GM23338 (cell line): Measurements from ENCODE around the gene ZNF524. TPM values are rescaled to one million over a fixed set of nuclear protein-coding genes. Genes with fewer than 3 reads are reported as not detected.

ENCODE experiments used
- ATAC-seq: fragments of 200-7000 bp; cut with Tn5 transposase; 3 replicates; pipeline ENCODE4 v1.9.1; 2020
- DNase-seq: peaks from one replicate; pipeline ENCODE4 v3.0.0-alpha.2; 2015; ENCODE audit warnings: low spot score
- H2AFZ ChIP-seq: fragments of 200-600 bp; sonication (generic); 2 replicates; pipeline ENCODE4 v1.8.0; 2016; ENCODE audit warnings: antibody characterized with exemption, mild to moderate bottlenecking, moderate library complexity
- H3F3A ChIP-seq: fragments of 200-600 bp; sonication (generic); replicated peaks from 2 replicates; pipeline ENCODE4 v1.8.0; 2017; ENCODE audit warnings: antibody characterized with exemption, mixed run types, low read depth
- H3K27ac ChIP-seq: fragments of 200-600 bp; sonication (generic); 2 replicates; pipeline ENCODE4 v1.6.1; 2016; ENCODE audit warnings: low read depth
- H3K27me3 ChIP-seq: fragments of 200-600 bp; sonication (generic); 2 replicates; pipeline ENCODE4 v1.8.0; 2016; ENCODE audit warnings: mild to moderate bottlenecking, mixed run types, moderate library complexity; ENCODE audit not compliant: insufficient read depth
- H3K36me3 ChIP-seq: fragments of 200-600 bp; sonication (generic); 2 replicates; pipeline ENCODE4 v1.8.0; 2016; ENCODE audit warnings: mild to moderate bottlenecking; ENCODE audit not compliant: insufficient read depth
- H3K4me1 ChIP-seq: fragments of 200-600 bp; sonication (generic); 2 replicates; pipeline ENCODE4 v1.8.0; 2016; ENCODE audit warnings: mild to moderate bottlenecking, moderate library complexity; ENCODE audit not compliant: insufficient read depth
- H3K4me2 ChIP-seq: fragments of 200-600 bp; sonication (generic); 2 replicates; pipeline ENCODE4 v1.7.1; 2017; ENCODE audit warnings: mixed run types
- H3K4me3 ChIP-seq: fragments of 200-600 bp; sonication (generic); 2 replicates; pipeline ENCODE4 v1.6.1; 2016; ENCODE audit warnings: mixed run types
- H3K79me2 ChIP-seq: fragments of 200-600 bp; sonication (generic); replicated peaks from 2 replicates; pipeline ENCODE4 v1.8.0; 2017; ENCODE audit warnings: mild to moderate bottlenecking; ENCODE audit not compliant: insufficient read depth
- H3K9me2 ChIP-seq: fragments of 200-600 bp; sonication (generic); 2 replicates; pipeline ENCODE4 v1.8.0; 2017; ENCODE audit not compliant: insufficient read depth
- H4K20me1 ChIP-seq: fragments of 200-600 bp; sonication (generic); replicated peaks from 2 replicates; pipeline ENCODE4 v1.8.0; 2017; ENCODE audit warnings: mild to moderate bottlenecking; ENCODE audit not compliant: insufficient read depth
- H3K27ac Mint-ChIP-seq: 2 replicates; pipeline ENCODE4 v1.8.0; 2020; ENCODE audit warnings: inconsistent platforms, mild to moderate bottlenecking, moderate library complexity, mixed read lengths
- H3K27me3 Mint-ChIP-seq: 3 replicates; pipeline ENCODE4 v1.8.0; 2022; ENCODE audit warnings: low read depth, mild to moderate bottlenecking, moderate library complexity, mixed read lengths, inconsistent platforms; ENCODE audit not compliant: insufficient read depth, poor library complexity
- H3K36me3 Mint-ChIP-seq: 3 replicates; pipeline ENCODE4 v1.8.0; 2021; ENCODE audit warnings: low read depth, mild to moderate bottlenecking, inconsistent platforms, moderate library complexity, mixed read lengths
- H3K4me1 Mint-ChIP-seq: 3 replicates; pipeline ENCODE4 v1.8.0; 2020; ENCODE audit warnings: mild to moderate bottlenecking, inconsistent platforms, mixed read lengths
- H3K4me3 Mint-ChIP-seq: 3 replicates; pipeline ENCODE4 v1.8.0; 2021; ENCODE audit warnings: moderate library complexity, mild to moderate bottlenecking, inconsistent platforms, mixed read lengths
- H3K9me3 Mint-ChIP-seq: 3 replicates; pipeline ENCODE4 v1.8.0; 2020; ENCODE audit warnings: moderate library complexity, mild to moderate bottlenecking, inconsistent platforms, mixed read lengths
- CREB1 ChIP-seq: fragments of 250-450 bp; sonication (Bioruptor Pico); IDR thresholded peaks from 2 replicates; pipeline ENCODE4 v1.5.0; 2020; ENCODE audit warnings: low read depth, mild to moderate bottlenecking, moderate library complexity
- CTCF ChIP-seq, 2 experiments: fragments of 200-600 bp in 1 of 2; sonication (generic) in 1 of 2; conservative IDR thresholded peaks; 2 replicates each; pipeline versions ENCODE4 v1.5.1 to v1.6.1; 2016 to 2017; ENCODE audit warnings: antibody characterized with exemption in 2 of 2, low read depth in 2 of 2, mild to moderate bottlenecking in 2 of 2, moderate library complexity in 1 of 2
- ETS1 ChIP-seq: IDR thresholded peaks from 2 replicates; pipeline ENCODE4 v1.6.1; 2016; ENCODE audit warnings: antibody characterized with exemption
- EZH2 ChIP-seq: fragments of 200-600 bp; sonication (generic); IDR thresholded peaks from one replicate; pipeline ENCODE4 v1.8.0; 2017; ENCODE audit warnings: antibody characterized with exemption, mild to moderate bottlenecking, low read depth; ENCODE audit not compliant: unreplicated experiment
- EZH2phosphoT487 ChIP-seq: fragments of 200-600 bp; sonication (generic); IDR thresholded peaks from one replicate; pipeline ENCODE4 v1.8.1; 2018; ENCODE audit warnings: antibody characterized with exemption; ENCODE audit not compliant: unreplicated experiment
- JUNB ChIP-seq: IDR thresholded peaks from one replicate; pipeline ENCODE4 v1.6.1; 2016; ENCODE audit warnings: antibody characterized with exemption; ENCODE audit not compliant: unreplicated experiment
- NANOG ChIP-seq: IDR thresholded peaks from 2 replicates; pipeline ENCODE4 v1.6.1; 2016; ENCODE audit warnings: antibody characterized with exemption, borderline replicate concordance
- REST ChIP-seq: IDR thresholded peaks from one replicate; pipeline ENCODE4 v1.6.1; 2018; ENCODE audit warnings: antibody characterized with exemption; ENCODE audit not compliant: unreplicated experiment
- STAT1 ChIP-seq: IDR thresholded peaks from one replicate; pipeline ENCODE4 v1.6.1; 2016; ENCODE audit warnings: antibody characterized with exemption; ENCODE audit not compliant: unreplicated experiment
- ZNF114 ChIP-seq: fragments of 250-450 bp; sonication (Bioruptor Pico); IDR thresholded peaks from 2 replicates; pipeline ENCODE4 v1.5.0; 2020; ENCODE audit warnings: mild to moderate bottlenecking, moderate library complexity
- ZNF331 ChIP-seq: fragments of 250-450 bp; sonication (Bioruptor Pico); IDR thresholded peaks from 2 replicates; pipeline ENCODE4 v1.5.0; 2020; ENCODE audit warnings: low read depth, mild to moderate bottlenecking, moderate library complexity
- ZNF462 ChIP-seq: fragments of 250-450 bp; sonication (Bioruptor Pico); IDR thresholded peaks from 2 replicates; pipeline ENCODE4 v1.5.0; 2020; ENCODE audit warnings: mild to moderate bottlenecking, moderate library complexity
- polyA plus RNA-seq: library from polyadenylated mRNA; unstranded; fragments of >200 nt; fragmentation: Nextera tagmentation; extraction: Ambion mirVana; gene quantifications from 2 replicates; pipeline ENCODE4 v1.2.1, GENCODE V29; 2016
- total RNA-seq: library from RNA; depleted of rRNA; stranded (reverse); fragments of >200 nt; shearing (Covaris generic); gene quantifications from 2 replicates; pipeline ENCODE4 v1.2.3, GENCODE V29; 2014

ZNF524 gene
- total and polyA plus RNA-seq, 2 experiments from 2014 or later: 6.0 to 8.3 TPM

DNA sequence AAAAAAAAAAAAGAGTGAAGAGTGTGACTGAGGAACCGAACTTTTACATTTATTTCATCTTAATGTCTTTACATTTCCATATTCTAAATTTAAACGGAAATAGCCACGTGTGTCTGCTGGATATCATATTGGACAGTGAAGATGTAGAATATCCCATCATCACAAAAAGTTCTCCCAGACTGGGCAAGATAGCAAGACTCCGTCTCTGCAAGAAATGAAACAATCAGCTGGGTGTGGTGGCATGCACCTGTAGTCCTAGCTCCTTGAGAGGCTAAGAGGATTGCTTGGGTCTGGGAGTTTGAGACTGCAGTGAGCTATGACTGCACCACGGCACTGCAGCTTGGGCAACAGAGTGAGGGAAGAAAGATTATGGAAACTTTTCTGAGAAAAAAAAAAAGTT, 23.3 kb upstream of the ZNF524 start:
- H3K4me1 ChIP-seq: no peaks in the 10 kb centered on the region
- H3K9me2 ChIP-seq: no peaks in the 10 kb centered on the region
- H3K9me3 Mint-ChIP-seq: no peaks in the 10 kb centered on the region
- H3K4me3 Mint-ChIP-seq: no peak overlapping the region; the same call in 2 of the 3 replicates
- H3K4me1 Mint-ChIP-seq: peaks cover 9% of the 10 kb centered on the region
- no peak for TF ChIP-seq REST
- no peak for TF ChIP-seq ETS1
- TF ChIP-seq ZNF462: no peak
- no peak for TF ChIP-seq STAT1
- no peak for TF ChIP-seq EZH2
- TF ChIP-seq NANOG: no peak
- no peak for TF ChIP-seq JUNB
- TF ChIP-seq EZH2phosphoT487: no peak
- no peak for TF ChIP-seq CREB1 (CRISPR knock-in tag)
- no peak for TF ChIP-seq CTCF (conservative IDR thresholded peaks at IDR 0.05; ENCODE audit: low read depth in 2 of 2)
- TF ChIP-seq ZNF331 (CRISPR knock-in tag): no peak
- no peak for TF ChIP-seq ZNF114 (CRISPR knock-in tag)
- DNase-seq (no peak), ATAC-seq (no peak)
- no peak overlapping the region for H3K4me3 ChIP-seq
- no peak overlapping the region for H3K27ac ChIP-seq
- H3K27me3 ChIP-seq: no peaks in the 10 kb centered on the region
- H3F3A ChIP-seq: peaks cover 11% of the 10 kb centered on the region
- H3K36me3 Mint-ChIP-seq: peaks cover 25% of the 10 kb centered on the region
- H3K27ac Mint-ChIP-seq: no peak overlapping the region
- H4K20me1 ChIP-seq: no peaks in the 10 kb centered on the region; the same call in 1 of the 2 replicates
- peaks cover 13% of the 10 kb centered on the region; the same call in 1 of the 2 replicates for H3K79me2 ChIP-seq
- no peak overlapping the region for H2AFZ ChIP-seq
- no peaks in the 10 kb centered on the region; the same call in none of the 2 replicates for H3K36me3 ChIP-seq
- peaks cover 12% of the 10 kb centered on the region for H3K27me3 Mint-ChIP-seq
- H3K4me2 ChIP-seq: no peak overlapping the region
